Gastrocnemius medialis (tissue), 4 donors: Measurements from ENCODE around the gene CDK14.

Experiments used
- CTCF ChIP-seq, 5 experiments: fragments of 450-650 bp in 3 of 5; fragments of 200-600 bp in 2 of 5; sonication (generic) in 2 of 5; IDR thresholded peaks in 4 of 5; conservative IDR thresholded peaks in 1 of 5; 1 replicate in 4 of 5; 2 replicates in 1 of 5; pipeline ENCODE4 v1.5.1; 2016 to 2019; ENCODE audit warnings: antibody characterized with exemption in 5 of 5, mild to moderate bottlenecking in 3 of 5, moderate library complexity in 3 of 5
- POLR2A ChIP-seq, 2 donors: fragments of 450-650 bp; IDR thresholded peaks; one replicate each; pipeline ENCODE4 v1.6.1; 2017; ENCODE audit warnings: antibody characterized with exemption in 2 of 2, mild to moderate bottlenecking in 2 of 2, moderate library complexity in 2 of 2

DNA sequence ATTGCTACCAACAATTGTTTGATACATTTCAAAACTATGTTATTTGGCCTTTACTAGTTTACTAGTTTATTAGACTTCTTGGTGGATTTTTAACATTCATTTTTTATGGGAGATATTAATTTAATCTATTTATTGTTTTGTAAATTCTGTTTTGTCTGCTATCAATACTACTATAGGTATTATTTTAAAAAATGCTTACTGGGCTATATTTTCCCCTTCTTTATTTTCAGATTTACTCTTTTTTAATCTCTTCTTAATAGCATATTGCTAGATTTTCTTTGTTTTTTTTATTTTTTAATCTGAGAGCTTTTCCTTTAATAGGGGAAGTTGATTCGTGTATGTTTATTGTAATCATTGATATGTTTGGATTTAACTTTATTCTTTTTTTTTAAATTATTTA lies 147.5 kb downstream of the CDK14 start:
- no peak for TF ChIP-seq CTCF (IDR thresholded peaks at IDR 0.05 in 4 of 5, conservative IDR thresholded peaks at IDR 0.05 in 1 of 5)
- no peak for TF ChIP-seq POLR2A (IDR thresholded peaks at IDR 0.05)
